SK-N-SH (cell line): ENCODE measurements around the gene LRP11.

Source experiments
- GABPA ChIP-seq: IDR thresholded peaks from 2 replicates; pipeline ENCODE4 v1.4.0; 2012; ENCODE audit warnings: low read depth, mild to moderate bottlenecking
- RAD21 ChIP-seq: IDR thresholded peaks from 2 replicates; pipeline ENCODE4 v1.6.1; 2012; ENCODE audit warnings: mild to moderate bottlenecking, low read length
- YY1 ChIP-seq: IDR thresholded peaks from 2 replicates; pipeline ENCODE4 v1.4.0; 2012; ENCODE audit warnings: low read depth, mild to moderate bottlenecking
- TF ChIP-seq, protein P1 (sequence below): IDR thresholded peaks from 2 replicates; pipeline ENCODE4; 2012
- TF ChIP-seq, protein P2 (sequence below): fragments of 200-600 bp; sonication (generic); IDR thresholded peaks from 2 replicates; pipeline ENCODE4 v1.6.1; 2017; ENCODE audit warnings: antibody characterized with exemption, mild to moderate bottlenecking, moderate library complexity

DNA sequence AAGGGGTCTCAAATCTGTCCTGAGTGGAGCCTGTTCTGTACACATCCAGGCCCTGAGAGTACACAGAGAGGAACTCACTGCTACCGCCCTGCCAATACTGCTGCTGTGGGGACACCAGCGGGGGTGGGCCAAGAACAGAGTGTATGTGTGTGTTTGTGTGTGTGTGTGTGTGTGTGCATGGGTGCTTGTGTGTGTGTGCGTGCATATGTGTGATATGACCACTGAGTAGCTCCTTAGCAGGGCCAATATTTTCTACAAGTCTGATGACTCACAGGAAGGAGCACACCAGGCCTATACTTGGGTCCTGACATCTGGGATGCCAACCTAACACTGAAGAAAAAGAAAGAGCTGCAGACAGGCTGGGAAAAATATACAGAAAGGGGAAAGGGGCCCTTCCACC, 32.3 kb upstream of the LRP11 start:
- TF ChIP-seq, protein P1, sequence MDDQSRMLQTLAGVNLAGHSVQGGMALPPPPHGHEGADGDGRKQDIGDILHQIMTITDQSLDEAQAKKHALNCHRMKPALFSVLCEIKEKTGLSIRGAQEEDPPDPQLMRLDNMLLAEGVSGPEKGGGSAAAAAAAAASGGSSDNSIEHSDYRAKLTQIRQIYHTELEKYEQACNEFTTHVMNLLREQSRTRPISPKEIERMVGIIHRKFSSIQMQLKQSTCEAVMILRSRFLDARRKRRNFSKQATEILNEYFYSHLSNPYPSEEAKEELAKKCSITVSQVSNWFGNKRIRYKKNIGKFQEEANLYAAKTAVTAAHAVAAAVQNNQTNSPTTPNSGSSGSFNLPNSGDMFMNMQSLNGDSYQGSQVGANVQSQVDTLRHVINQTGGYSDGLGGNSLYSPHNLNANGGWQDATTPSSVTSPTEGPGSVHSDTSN, result no peak
- no peak for TF ChIP-seq YY1
- TF ChIP-seq, protein P2, sequence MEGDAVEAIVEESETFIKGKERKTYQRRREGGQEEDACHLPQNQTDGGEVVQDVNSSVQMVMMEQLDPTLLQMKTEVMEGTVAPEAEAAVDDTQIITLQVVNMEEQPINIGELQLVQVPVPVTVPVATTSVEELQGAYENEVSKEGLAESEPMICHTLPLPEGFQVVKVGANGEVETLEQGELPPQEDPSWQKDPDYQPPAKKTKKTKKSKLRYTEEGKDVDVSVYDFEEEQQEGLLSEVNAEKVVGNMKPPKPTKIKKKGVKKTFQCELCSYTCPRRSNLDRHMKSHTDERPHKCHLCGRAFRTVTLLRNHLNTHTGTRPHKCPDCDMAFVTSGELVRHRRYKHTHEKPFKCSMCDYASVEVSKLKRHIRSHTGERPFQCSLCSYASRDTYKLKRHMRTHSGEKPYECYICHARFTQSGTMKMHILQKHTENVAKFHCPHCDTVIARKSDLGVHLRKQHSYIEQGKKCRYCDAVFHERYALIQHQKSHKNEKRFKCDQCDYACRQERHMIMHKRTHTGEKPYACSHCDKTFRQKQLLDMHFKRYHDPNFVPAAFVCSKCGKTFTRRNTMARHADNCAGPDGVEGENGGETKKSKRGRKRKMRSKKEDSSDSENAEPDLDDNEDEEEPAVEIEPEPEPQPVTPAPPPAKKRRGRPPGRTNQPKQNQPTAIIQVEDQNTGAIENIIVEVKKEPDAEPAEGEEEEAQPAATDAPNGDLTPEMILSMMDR, result no peak
- TF ChIP-seq GABPA, result no peak
- TF ChIP-seq RAD21, result no peak
